Activated CD4-positive, alpha-beta T cell treated with anti-CD3 and anti-CD28 coated beads, Interleukin-2, amount 50 U/mL, for 16 hours (primary cell): ENCODE data around the gene ADH7.
"Not testable (repeated sequence)": the region's sequence is repeated elsewhere in the genome, so short reads cannot be mapped to it uniquely, and the experiment has no call there.

Source experiments
- DNase-seq: peaks from one replicate; pipeline ENCODE4 v3.0.0-alpha.2; 2020

The ADH7 gene

DNA sequence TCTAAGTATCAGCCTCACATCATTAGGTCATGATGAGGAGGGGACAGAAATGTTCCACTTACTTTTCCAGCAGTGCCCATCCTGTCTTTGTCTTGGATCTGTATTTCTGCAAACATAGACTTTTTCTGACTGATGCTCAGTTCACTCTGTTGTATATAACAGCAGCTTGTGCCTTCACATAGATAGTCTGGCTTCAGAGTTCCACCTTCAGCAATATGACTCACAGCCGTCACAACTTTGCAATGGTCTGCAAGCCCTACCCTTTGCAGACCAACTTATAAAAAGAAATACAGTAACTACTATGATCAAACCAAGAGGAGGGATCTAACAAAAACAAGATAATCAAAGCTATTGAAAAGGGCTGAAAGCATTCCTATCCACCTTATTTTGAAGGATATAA lies at the start of gene ADH7:
Gene ADH7 (minus strand): TSS at position 189 of the 400 bp plus-strand sequence. CDS start 109 bp downstream, at position 80.
- no peak for DNase-seq

DNA sequence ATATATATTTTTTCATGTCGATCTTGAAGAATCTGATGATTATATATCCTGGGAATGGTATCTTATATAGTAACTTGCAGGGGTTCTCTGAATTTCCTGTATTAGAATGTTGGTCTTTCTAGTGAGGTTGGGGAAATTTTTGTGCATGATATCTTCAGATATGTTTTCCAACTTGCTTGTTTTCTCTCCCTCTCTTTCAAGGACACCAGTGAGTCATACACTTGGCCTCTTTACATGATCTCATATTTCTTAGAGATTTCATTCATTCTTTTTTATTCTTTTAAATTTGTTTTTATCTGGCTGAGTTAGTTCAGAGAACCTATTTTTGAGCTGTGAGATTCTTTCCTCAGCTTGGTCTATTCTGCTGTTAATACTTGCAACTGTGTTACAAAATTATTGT lies 48.5 kb upstream of the ADH7 start:
- DNase-seq, result no peak

DNA sequence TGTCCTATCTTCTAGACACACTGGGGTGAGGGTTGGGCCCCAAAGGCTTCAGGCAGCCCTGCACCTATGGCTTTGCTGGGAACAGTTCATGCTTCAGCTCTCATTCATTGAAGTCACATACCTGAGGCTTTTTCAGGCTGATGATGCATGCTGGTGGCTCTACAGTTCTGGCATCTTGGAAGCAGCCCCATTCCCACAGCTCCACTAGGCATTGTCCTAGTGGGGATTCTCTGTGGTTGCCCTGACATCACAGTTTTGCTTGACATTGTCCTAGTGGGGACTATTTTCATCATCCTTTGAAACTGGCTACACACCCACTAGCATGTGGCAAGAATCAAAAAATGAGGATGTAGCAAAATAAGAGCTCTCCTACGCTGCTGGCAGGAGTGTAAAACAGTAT lies 38.0 kb upstream of the ADH7 start:
- no peak for DNase-seq

DNA sequence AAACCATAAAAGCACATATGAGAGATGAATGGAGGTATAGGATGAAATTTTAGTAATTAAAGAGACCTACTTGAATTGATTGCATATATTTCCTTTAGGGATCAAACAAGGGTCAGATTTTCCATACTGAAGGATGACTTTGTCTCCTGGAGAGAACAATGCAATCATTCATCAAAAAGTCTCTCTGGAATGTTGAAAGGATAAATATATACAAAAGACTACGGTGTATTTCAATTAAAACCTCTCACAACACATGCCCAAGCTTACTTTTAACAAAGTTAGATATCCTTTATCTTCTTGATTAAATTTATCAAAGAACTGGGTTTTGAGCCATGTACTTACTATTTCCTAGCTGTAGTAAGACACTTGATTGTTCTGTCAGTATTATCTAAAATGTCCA lies 36.8 kb upstream of the ADH7 start:
- no peak for DNase-seq

DNA sequence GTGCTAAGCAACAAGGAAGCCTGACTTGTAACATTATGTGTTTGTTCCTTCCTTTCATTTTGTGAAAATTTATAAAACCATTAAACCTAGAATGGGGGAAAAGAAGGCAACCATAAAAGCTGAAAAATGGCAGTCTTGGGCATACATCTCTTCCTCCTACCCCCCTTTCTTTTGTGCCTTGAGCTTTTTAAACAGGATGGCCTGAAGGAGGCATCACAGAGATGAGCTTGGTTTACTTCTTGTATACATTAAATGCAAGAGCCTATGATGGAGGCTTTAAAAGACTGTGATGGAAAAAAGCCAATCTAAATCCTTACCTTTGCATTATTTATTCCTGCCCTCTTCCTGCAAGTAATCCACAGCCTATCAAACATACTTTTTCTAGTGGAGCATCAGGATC lies 36.2 kb upstream of the ADH7 start:
- DNase-seq, result no peak

DNA sequence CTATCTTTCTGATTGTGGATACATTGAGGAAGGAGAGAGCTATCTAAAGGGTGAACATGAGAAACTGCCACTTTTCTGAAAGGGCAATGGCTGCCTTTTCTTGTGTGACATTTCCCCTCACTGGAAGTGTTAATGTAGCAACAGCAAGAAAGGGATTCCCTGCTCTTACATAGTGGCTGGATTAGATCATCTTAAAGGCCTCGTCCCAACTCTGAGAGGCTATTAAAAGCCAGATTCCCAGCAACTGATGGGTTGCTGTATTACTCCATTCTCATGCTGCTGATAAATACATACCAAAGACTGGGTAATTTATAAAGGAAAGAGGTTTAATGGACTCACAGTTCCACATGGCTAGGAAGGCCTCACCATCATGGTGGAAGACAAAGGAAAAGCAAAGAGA lies 33.7 kb upstream of the ADH7 start:
- DNase-seq, result no peak

DNA sequence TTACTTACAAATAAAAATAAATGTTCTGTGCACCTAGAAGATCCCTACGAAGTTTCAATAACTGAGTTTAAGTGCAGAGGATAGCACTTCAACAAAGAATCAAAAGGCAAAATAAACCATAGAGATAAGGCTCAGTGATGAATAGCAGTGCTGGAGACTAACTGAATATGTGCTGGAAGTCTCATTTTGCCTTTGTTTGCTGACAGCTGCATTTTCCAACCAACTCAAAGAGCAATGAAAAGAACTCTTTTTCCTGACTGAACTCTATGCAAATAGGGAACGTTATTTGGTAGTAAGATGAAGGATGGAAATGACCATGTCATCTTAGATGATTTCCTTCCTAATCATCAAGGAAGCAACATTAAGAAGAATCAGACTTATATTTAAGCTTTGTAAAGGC lies 32.7 kb upstream of the ADH7 start:
- DNase-seq, result no peak

DNA sequence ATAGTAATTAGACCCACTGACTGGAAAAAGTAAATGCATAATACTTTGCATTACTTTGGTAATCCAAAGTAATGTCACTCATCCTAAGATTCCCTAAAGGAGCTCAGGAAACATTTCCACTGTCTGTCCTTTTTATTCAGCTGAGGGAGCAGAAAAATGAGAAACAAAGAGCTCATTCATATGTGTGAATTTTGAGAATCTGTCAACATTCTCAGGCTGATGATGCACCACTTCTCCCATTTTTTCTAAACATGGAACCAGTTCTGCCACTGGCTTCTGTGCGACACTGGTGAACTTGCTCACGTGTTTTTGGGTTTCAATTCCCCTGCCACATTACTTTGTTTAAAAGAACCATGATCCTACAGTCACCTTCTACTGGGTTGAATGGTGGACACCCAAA lies 28.4 kb upstream of the ADH7 start:
- no peak for DNase-seq

DNA sequence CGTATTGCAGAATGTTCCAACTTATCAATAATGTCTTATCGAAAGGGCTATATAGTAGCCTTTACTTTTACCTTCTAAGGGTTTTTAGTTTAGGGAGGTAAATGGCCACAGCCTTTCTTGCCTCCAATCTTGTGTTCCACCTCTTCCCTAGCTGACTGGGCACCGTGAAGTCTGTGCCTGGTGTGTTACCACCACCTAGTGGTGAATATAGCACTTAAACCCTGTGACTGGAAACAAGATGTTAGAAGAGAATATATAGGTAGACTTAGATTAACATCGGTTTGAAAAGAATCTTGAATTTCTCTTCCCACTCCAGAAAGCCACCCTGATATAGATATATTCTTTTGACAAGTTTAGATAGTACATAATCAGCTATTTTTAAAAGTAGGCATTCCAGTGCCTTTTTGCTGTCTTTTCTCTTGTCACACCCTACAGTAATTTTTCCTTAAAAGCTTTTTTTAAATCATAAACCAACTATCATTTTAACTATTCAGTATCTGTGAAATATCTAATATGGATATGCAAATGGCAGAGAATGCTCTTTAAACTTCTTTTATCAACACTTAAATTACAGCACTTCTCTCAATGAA lies 27.8 kb upstream of the ADH7 start:
- peak; percentile 70 for DNase-seq

DNA sequence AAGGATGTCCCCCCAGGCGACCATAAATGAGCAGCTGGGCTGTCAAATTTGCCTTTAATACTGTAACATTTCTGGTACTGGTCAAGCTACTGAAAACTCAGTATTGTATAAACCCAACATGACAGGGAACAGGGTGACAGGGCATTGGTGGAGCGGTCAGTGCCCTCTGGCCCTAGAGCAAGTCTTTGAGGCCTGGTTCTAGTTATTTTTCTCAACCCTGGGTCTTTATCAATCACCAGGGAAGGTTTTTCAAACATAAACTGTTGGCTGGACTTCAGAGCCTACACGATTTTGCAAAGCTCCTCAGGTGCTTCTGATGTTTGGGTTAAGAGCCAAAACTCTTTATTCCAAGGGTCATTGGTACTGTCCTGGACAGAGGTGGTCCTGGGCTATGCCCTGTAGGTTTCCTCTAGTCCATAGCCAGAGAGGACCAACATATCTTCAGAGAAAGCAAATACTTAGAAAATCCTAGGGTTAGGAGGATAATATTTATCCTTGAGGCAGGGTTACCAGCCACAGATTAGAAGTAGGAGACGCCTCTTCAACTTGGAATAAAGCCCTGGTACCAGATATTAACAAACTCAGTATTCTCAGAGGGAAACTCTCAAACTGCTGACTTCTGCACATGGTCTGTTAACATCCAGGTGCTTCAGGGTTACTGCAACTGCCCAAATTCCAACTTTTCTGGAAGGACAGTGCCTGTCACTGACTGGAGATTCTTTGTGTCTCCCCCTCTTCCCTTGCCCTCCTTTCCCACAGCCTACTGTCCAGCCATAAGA lies 26.7 kb upstream of the ADH7 start:
- no peak for DNase-seq

DNA sequence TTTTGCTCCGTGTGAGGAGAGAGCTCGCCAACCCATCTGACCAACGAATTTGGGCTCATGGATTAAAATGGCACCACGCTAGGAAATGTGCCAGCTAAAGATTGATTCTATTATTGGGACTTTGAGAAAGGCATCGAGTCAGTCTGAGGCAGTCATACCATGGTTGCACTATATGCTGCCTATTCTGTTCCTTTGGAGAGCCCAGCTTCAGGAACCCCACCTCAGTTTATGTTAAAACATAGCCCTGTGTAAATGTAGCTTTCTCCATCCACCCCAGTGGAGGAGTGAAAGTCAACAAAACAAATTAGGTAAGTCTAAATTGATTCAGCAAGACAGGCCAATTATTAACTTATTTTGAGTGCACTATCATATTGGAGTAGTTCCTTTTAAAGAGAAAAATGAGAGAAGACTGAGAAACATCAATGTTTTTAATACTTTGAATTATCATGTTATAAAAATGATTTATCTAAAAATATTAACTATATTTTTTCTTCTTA lies 24.5 kb upstream of the ADH7 start:
- DNase-seq, result no peak

DNA sequence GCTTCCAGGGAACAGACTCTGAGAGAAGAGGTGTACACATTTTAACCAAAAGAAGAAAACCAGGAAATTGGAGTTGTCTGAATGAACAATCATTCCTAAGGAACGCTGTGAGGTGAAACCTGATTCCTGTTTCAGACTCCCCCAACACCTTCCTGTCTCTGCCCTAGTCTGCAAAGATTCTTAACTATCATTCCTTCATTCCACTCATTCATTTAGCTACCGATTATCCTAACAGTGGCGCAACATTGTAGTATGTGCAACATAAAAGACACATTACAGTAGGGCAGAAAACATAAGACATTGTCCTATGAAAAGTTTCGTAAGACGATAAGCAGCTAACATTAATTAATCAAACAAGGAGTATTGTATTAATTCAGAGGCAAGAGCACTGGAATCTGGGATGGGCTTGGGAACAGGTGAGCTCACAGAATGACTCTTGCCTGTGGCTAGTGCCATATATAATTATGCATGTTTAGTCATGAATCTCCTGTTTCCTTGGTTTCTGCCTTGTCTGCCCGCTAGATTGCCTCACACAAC lies 23.8 kb upstream of the ADH7 start:
- DNase-seq, result no peak

DNA sequence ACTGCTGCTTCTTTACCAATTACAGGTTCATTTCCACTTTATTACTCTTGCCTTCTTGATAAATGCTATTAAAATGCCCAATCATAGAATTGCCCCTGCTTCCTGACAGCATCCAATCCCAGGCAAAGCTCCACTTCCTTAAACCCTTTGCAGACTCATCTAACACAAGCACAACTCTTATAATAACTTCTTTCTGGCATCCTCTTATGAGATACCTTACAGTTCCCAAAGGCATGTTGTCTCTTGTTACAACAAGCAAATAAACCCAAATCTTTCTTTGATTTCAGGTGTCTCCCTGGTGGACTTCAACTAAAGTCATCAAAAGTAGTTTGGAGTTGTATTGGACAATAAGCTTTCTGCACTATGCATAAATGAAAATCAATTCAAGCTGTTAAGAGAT lies 22.5 kb upstream of the ADH7 start:
- no peak for DNase-seq

DNA sequence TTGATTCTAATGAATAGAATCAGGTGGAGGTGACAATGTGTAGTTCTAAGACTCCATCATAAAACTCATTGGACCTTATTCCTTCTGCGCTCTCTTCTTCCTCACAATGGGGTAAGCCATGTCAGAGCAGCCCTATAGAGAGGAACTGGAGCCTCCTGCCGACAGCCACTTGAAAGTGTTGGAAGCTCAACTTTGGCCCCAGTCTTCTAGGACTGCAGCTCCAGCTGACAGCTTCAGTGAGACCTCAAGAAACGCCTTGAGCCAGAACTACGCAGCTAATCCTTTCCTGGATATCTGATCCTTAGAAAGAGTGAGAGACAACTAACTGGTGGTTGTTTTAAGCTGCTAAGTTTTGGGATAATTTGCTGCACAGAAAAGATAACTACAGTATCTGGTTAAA lies 22.1 kb upstream of the ADH7 start:
- DNase-seq, result no peak

DNA sequence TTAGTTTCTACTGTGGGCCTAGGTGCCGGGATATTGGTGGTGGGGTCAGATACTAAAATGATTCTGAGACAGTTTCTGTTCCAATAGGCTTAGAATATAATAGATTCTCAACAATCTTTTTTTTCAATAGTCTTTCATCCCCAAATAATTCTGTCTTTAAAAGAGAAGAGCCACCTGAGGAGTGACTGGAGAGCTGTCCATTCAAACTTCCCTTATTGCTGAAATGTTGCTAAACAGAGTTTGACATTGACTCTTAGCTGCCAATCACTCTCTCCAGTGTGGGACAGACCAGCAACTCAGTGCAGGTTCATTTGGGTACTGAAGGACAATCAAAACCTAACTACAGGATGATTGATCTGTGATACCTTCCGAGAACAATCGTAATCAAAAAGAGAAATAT lies 12.4 kb upstream of the ADH7 start:
- no peak for DNase-seq

DNA sequence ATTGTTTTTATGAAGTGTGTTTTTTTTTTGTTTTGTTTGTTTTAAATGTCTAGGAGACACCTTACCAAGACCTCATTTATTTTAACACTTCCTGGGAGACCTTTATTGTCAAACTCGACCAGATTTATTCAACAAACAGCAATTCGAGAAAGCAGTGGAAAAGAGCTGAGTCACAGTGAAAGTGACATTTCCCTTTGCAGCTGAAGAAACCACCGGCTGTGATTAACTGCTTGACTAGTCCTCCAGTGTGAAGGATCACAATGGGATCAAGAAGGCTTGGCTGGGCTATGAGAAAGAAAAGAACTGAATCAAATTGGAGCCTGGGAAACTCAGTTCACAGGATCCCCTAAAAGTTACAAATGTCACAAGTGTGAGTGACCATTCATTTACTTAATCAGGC lies 11.9 kb upstream of the ADH7 start:
- DNase-seq, result peak; percentile 67

DNA sequence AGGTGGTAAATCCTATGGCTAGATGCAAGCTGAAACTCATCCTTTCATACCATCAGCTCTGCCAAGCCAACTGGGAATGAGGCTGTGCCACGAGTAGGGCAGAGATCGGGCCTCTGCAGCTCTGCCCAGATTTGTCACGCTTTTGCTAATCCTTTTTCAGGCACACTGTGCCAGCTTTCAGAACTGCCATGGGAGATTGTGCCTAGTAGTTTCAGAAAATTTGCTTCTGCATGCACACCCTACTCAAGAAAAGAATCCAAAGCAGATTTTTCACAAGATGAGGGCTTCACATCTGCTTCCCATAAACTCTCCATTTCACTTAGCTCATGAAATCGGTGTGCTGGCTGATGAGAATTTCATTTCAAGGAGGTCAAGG lies 3.3 kb upstream of the ADH7 start:
- no peak for DNase-seq

DNA sequence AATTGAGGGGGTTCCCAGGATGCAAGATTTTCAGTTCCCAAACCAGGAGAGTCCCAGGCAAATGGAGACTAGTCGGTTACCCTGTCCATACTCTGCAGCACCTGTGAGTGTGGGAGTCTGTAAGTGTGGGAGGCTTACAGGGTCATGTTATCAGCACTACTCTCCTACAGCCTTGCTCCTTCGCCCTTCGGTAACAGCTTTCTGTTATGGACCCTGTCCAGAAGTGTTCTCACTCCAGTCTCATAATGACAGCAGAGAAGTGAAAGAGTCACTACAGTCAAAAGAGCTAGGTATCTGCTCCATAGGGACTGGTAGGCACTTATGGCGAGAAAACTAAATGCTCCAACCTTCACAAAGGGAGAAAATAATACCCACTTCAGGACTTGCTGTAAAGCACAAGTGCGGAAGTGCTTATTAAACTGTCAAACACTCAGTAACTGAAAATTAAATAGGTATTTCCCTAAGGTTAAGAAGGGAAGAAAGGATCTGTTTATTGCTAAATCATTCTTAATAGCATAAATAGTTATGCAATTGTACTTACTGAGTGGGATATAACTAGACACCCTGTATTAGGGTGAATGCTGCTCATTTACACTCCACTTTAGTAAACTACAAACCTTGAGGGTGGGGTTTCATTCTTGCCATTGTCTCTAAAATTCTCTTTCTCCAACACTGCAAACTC lies 2.7 kb upstream of the ADH7 start:
- DNase-seq, result no peak

DNA sequence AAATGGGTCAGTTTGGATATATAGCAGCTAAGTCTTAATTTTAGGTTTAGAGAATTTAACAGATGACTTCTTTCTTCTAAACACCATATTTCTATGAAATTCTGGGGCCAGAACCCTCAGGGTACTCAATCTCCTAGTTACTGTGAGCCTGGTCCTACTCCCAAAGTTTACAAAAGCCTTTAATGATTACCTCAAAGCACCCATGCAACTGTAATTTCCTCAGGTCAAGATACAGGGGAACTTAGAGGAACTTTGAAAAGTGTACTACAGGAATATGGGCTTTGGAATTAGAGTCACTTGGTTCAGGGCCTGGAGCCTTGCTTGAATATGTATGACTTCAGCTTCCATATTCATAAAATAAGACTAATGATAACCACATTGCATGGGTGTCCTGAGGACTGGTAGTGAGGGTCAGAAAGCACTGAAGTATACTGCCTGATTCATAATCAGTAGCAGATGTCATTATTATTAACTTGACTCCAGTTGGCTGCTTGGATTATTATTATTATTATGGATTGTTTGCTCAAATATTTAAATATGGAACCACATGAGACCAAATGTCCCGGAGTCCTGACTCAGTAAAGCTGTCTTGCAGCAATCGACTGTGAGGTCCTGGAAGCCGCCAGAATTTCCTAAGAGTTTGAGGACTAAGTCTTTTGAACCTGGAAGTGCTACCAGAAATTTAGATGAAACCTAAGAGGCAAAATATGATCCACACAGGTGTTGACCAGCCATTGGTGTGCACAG lies 2.0 kb upstream of the ADH7 start:
- DNase-seq, result no peak

DNA sequence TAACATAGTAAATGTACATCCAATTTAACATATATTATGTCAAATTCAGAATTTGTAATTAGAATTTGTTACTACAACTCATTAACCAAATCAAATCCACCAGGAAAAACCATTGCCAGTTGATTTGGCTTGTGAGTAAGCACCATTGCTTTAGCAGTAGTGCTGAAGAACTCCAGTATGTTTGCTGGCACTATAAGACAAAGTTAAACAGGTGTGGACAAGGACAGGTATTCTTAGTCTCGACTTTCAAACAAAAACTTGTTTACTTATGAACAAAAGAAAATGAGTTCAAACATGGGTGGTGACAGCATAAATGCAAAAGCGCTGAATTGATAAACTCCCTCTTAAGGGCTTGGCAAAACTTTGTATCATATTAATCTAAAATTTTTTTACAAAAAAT lies 1.3 kb upstream of the ADH7 start:
- no peak for DNase-seq

DNA sequence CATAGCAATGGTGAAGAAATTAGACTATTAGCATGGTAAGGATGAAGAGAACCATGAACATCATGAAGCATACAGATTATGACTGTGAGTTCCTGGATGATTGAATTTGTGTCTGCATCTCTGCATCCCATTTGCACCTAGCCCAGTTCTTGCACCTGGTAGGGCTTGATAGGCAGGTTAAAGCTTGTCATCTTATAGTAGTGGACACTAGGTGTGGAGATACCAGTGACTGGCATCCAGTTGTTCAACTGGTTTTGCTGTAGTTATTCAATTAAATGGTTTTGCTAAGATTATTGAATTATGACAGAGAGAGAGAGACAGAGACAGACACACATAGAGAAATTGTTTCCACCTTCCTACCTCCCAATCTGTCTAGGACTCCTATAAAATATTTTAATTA lies 5.0 kb downstream of the ADH7 start:
- no peak for DNase-seq

DNA sequence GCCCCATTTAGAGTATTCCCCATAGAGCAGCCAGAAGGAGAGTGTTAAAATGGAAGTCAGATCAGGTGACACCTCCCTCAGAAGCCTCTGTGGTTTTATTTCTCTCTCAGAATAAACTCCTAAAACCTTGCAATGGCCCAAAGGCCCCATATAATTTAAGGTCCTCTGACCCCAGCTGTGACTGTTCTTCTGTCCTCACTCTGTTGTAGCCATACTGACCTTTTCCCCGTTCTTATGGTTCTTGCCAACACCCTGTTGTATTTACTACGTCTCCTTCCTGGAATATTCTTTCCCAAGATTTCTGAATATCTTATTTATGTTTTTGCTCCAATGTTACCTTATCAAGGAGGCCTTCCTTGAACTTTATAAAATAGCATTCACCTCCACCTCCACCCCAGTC lies 18.0 kb downstream of the ADH7 start:
- no peak for DNase-seq

DNA sequence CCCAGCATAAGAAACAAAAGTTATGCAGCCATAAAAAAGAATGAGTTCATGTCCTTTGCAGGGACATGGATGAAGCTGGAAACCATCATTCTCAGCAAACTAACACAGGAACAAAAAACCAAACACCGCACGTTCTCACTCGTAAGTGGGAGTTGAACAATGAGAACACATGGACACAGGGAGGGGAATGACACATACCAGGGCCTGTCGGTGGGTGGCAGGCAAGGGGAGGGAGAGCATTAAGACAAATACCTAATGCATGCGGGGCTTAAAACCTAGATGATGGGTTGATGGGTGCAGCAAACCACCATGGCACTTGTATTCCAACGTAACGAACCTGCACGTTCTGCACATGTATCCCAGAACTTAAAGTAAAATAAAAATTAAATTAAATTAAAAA lies 19.4 kb downstream of the ADH7 start:
- not testable (repeated sequence) for DNase-seq
